ENCODE measurements around the gene STPG3.

STPG3 gene

GRCh38 chr9:137251194-137251461 lies at the start of gene STPG3:
Gene STPG3, plus strand, starts transcription at chr9:137251286. Its CDS starts 1 bp downstream, at chr9:137251287.
- no peak for DNase-seq (ENCODE audit: low read depth)
- no peak within 1 kb of the TSS for H3K4me3 ChIP-seq (ENCODE audit: low read length)
- no peak for TF ChIP-seq CTCF (conservative IDR thresholded peaks at IDR 0.05; ENCODE audit: low read length)

- no peak overlapping the region for H3K4me3 ChIP-seq (ENCODE audit: low read length)
- TF ChIP-seq CTCF (conservative IDR thresholded peaks at IDR 0.05; ENCODE audit: low read length), result no peak
- peak; percentile 28 for DNase-seq (ENCODE audit: low read depth)
Measured at GRCh38 chr9:137202966-137203365, 48.1 kb upstream of the STPG3 start.

GRCh38 chr9:137204731-137205125 lies 46.4 kb upstream of the STPG3 start:
- DNase-seq (ENCODE audit: low read depth), result no peak
- no peak for TF ChIP-seq CTCF (conservative IDR thresholded peaks at IDR 0.05; ENCODE audit: low read length)
- peak overlapping the region; percentile 94 for H3K4me3 ChIP-seq (ENCODE audit: low read length)

- H3K4me3 ChIP-seq (ENCODE audit: low read length), result peak within 1 kb of the TSS; percentile 94
- peak; percentile 69 for DNase-seq (ENCODE audit: low read depth)
- TF ChIP-seq CTCF (conservative IDR thresholded peaks at IDR 0.05; ENCODE audit: low read length), result no peak
Measured at GRCh38 chr9:137205126-137206069, 45.7 kb upstream of the STPG3 start, which contains the start of the genes NDOR1 and TMEM203. Gene NDOR1, plus strand, starts transcription at chr9:137205700. Its CDS starts 78 bp downstream, at chr9:137205778. Gene TMEM203, minus strand, starts transcription at chr9:137205648. Its CDS starts 234 bp downstream, at chr9:137205414.

GRCh38 chr9:137206602-137207001 lies 44.5 kb upstream of the STPG3 start:
- peak overlapping the region; percentile 94 for H3K4me3 ChIP-seq (ENCODE audit: low read length)
- no peak for DNase-seq (ENCODE audit: low read depth)
- TF ChIP-seq CTCF (conservative IDR thresholded peaks at IDR 0.05; ENCODE audit: low read length), result no peak

GRCh38 chr9:137211532-137211931 lies 39.6 kb upstream of the STPG3 start:
- DNase-seq (ENCODE audit: low read depth), result no peak
- no peak for TF ChIP-seq CTCF (conservative IDR thresholded peaks at IDR 0.05; ENCODE audit: low read length)
- H3K4me3 ChIP-seq (ENCODE audit: low read length), result no peak overlapping the region

GRCh38 chr9:137212520-137212919 lies 38.6 kb upstream of the STPG3 start:
- TF ChIP-seq CTCF (conservative IDR thresholded peaks at IDR 0.05; ENCODE audit: low read length), result no peak
- DNase-seq (ENCODE audit: low read depth), result no peak
- no peak overlapping the region for H3K4me3 ChIP-seq (ENCODE audit: low read length)

All from AG10803 (cell line).